HUES48 (cell line): ENCODE data around the gene PDE4D.
"Not testable (repeated sequence)": the region's sequence is repeated elsewhere in the genome, so short reads cannot be mapped to it uniquely, and the experiment has no call there.

ENCODE experiments used
- H3K27ac ChIP-seq: one replicate; pipeline ENCODE4 v1.7.0; 2013; ENCODE audit warnings: low read depth, low read length, inconsistent platforms
- H3K27me3 ChIP-seq: 2 replicates; pipeline ENCODE4 v1.6.1; 2013; ENCODE audit warnings: mild to moderate bottlenecking, low read length; ENCODE audit not compliant: control insufficient read depth, insufficient read depth
- H3K36me3 ChIP-seq: 2 replicates; pipeline ENCODE4 v1.6.1; 2013; ENCODE audit warnings: low read length; ENCODE audit not compliant: control insufficient read depth, insufficient read depth
- H3K4me1 ChIP-seq: 2 replicates; pipeline ENCODE4 v1.6.1; 2013; ENCODE audit warnings: mild to moderate bottlenecking, low read length; ENCODE audit not compliant: control insufficient read depth, insufficient read depth
- H3K4me3 ChIP-seq: 2 replicates; pipeline ENCODE4 v1.5.1; 2013; ENCODE audit warnings: mild to moderate bottlenecking, low read depth, low read length
- H3K9ac ChIP-seq: 2 replicates; pipeline ENCODE4 v1.6.1; 2013; ENCODE audit warnings: mild to moderate bottlenecking, low read depth, low read length, moderate library complexity
- H3K9me3 ChIP-seq: 2 replicates; pipeline ENCODE4 v1.6.1; 2013; ENCODE audit warnings: low read length; ENCODE audit not compliant: control insufficient read depth, insufficient read depth

PDE4D gene

DNA sequence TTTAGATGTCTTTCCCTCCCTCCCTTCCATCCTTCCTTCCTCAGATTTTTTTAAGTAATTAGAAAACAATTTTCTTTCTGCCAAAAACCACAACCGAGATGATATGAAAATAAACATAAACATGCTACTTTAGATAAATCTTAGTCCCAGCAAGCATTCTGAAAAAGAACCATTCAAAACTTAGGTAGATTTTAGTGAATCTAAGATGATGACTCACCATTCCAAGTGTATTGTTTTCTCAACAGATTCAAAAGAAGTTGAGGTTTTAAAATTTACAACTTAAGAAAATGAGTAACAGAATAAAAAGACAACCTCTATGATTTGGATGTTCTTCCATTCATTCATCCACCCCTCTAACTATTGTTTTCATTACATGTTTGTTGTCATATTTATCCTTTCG lies 465.1 kb downstream of the PDE4D start:
- Histone ChIP-seq H3K4me3 (no peak overlapping the region), H3K9ac (no peak overlapping the region), H3K4me1 (no peaks in the 10 kb centered on the region), H3K27me3 (no peaks in the 10 kb centered on the region), H3K27ac (no peak overlapping the region), H3K36me3 (no peaks in the 10 kb centered on the region), H3K9me3 (no peaks in the 10 kb centered on the region)

DNA sequence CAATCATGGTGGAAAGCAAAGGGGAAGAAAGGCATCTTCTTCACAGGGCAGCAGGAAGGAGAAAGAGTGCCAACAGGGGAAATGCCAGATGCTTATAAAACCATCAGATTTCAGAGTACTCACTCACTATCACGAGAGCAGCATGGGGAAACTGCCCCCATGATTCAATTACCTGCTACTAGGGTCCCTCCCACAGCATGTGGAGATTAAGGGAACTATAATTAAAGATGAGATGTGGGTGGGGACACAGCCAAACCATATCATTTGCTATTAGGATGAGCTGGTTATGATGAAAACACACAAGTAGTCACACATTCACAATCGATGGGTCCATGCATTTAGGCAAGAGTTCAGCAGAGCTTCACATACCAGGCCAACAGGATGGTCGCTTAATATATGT lies 469.0 kb downstream of the PDE4D start:
- no peaks in the 10 kb centered on the region for H3K36me3 ChIP-seq
- no peaks in the 10 kb centered on the region for H3K9me3 ChIP-seq
- H3K9ac ChIP-seq, result no peak overlapping the region
- H3K27ac ChIP-seq, result no peak overlapping the region
- H3K27me3 ChIP-seq, result no peaks in the 10 kb centered on the region
- H3K4me3 ChIP-seq, result no peak overlapping the region
- peaks cover 13% of the 10 kb centered on the region for H3K4me1 ChIP-seq

DNA sequence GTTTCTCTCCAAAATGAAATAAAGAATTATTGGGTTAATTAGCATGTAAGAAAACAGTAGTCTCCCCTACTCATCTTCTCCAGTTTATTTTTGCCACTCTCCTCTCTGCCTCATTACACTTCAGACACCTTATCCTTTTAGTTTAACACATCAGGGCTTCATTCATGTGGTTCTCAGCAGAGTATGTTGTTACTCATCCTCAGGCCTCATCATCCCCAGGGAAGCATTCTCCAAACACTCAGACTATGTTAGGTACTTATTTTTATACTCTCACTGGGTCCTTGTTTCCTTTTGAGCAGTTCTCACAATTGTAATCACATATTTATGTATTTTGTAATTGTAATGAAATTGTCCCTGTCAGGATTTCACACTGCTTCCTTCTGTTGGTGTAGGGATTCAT lies 470.5 kb downstream of the PDE4D start:
- no peaks in the 10 kb centered on the region for H3K9me3 ChIP-seq
- no peaks in the 10 kb centered on the region for H3K27me3 ChIP-seq
- peaks cover 15% of the 10 kb centered on the region for H3K4me1 ChIP-seq
- no peaks in the 10 kb centered on the region for H3K36me3 ChIP-seq
- no peak overlapping the region for H3K4me3 ChIP-seq
- H3K27ac ChIP-seq, result no peak overlapping the region
- no peak overlapping the region for H3K9ac ChIP-seq

GRCh38 chr5:59421986-59422941 lies 471.3 kb downstream of the PDE4D start:
- peaks cover 15% of the 10 kb centered on the region for H3K4me1 ChIP-seq
- H3K36me3 ChIP-seq, result no peaks in the 10 kb centered on the region
- H3K9me3 ChIP-seq, result no peaks in the 10 kb centered on the region
- no peak overlapping the region for H3K4me3 ChIP-seq
- H3K27ac ChIP-seq, result no peak overlapping the region
- H3K9ac ChIP-seq, result no peak overlapping the region
- no peaks in the 10 kb centered on the region for H3K27me3 ChIP-seq

DNA sequence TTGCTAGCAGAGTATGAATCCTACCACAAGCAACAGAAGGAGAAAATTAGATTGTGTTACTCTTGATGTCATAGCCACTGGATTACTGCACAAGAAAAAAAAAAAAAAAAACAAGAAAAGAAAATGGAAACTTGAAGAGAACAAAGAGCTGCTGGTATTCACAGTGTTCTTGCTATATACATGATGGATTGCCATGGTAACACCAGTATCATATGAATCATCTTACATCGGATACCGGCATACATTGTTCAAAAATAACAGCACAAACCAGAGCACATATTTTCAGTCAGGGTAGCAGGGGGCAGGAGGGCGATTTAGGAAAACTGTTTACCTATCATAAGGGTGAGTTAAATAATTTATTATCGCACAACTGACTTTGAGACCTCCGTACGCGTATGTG lies 472.9 kb downstream of the PDE4D start:
- Histone ChIP-seq H3K9ac (no peak overlapping the region), H3K9me3 (no peaks in the 10 kb centered on the region), H3K27ac (no peak overlapping the region), H3K36me3 (no peaks in the 10 kb centered on the region), H3K27me3 (no peaks in the 10 kb centered on the region), H3K4me1 (peaks cover 15% of the 10 kb centered on the region), H3K4me3 (no peak overlapping the region)

DNA sequence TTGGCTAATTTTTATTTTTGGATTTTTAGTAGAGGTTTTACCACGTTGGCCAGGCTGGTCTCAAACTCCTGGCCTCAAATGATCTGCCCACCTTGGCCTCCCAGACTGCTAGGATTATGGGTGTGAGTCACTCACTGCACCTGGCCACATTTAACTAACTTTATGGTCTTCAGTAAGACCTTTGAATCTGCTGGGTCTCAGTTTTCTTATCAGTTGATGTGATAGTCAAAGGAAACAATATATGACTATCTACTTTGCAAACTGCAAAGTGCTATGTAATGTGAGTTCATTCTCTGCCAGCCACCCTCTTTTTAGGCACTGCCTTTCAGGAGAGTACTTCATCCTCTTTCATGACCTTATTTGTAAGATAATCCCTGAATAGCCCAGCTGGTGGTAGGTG lies 474.7 kb downstream of the PDE4D start:
- H3K36me3 ChIP-seq, result no peaks in the 10 kb centered on the region
- no peaks in the 10 kb centered on the region for H3K27me3 ChIP-seq
- peaks cover 15% of the 10 kb centered on the region for H3K4me1 ChIP-seq
- no peak overlapping the region for H3K4me3 ChIP-seq
- no peak overlapping the region for H3K9ac ChIP-seq
- H3K9me3 ChIP-seq, result no peaks in the 10 kb centered on the region
- H3K27ac ChIP-seq, result no peak overlapping the region

DNA sequence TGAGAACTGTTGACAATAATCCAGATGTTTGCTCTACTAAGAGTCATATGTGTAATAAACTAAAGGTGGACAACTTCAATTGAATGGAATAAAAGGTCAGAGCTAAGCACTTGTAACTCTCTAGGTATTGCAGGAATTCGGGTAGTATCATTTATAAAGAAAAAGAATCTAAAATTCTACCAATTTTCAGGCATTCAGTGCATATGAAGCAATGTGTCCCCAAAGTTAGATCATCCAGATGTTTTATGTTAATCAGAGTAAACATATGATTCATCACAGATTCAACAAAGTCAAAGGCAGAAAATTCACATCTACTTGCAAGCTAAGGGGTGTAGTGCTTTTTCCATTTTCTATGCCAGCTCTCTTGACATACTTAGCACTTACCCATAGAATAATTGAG lies 477.1 kb downstream of the PDE4D start:
- H3K27me3 ChIP-seq, result no peaks in the 10 kb centered on the region
- no peak overlapping the region for H3K27ac ChIP-seq
- no peaks in the 10 kb centered on the region for H3K36me3 ChIP-seq
- H3K4me1 ChIP-seq, result 0 out of 2 replicates have a peak, but pooled peaks cover 3% of the 10 kb centered on the region
- peaks cover 4% of the 10 kb centered on the region; the same call in 1 of the 2 replicates for H3K9me3 ChIP-seq
- H3K4me3 ChIP-seq, result no peak overlapping the region
- H3K9ac ChIP-seq, result no peak overlapping the region

DNA sequence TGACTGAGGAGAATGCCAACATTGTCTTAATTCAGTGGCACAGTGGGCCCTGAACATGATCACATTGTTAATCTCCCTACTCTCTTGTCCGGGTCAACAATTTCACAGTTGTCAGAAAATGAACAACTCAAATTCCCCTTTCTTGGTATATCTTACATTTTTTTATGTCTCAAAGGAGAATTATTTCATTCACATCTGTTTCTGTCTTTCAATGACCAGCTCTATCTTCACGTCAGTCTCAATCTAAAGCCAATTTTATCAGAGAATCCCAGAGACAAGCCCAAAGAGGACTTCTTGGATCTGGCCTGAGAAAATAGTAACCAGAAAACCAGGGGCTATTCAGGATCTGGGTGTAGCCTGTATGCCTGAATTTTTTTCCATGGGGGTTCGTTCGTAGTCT lies 477.5 kb downstream of the PDE4D start:
- H3K27ac ChIP-seq, result no peak overlapping the region
- no peak overlapping the region for H3K4me3 ChIP-seq
- peaks cover 6% of the 10 kb centered on the region; the same call in 1 of the 2 replicates for H3K9me3 ChIP-seq
- H3K27me3 ChIP-seq, result no peaks in the 10 kb centered on the region
- H3K4me1 ChIP-seq, result 0 out of 2 replicates have a peak, but pooled peaks cover 3% of the 10 kb centered on the region
- no peaks in the 10 kb centered on the region for H3K36me3 ChIP-seq
- no peak overlapping the region for H3K9ac ChIP-seq

GRCh38 chr5:59412428-59412827 lies 481.1 kb downstream of the PDE4D start:
- Histone ChIP-seq H3K9me3 (peaks cover 19% of the 10 kb centered on the region), H3K27ac (no peak overlapping the region), H3K9ac (no peak overlapping the region)

GRCh38 chr5:59408997-59409396 lies 484.5 kb downstream of the PDE4D start:
- H3K9ac ChIP-seq, H3K4me3 ChIP-seq, H3K4me1 ChIP-seq, H3K27me3 ChIP-seq, H3K27ac ChIP-seq, H3K36me3 ChIP-seq: not testable (repeated sequence)
- peaks cover 21% of the 10 kb centered on the region for H3K9me3 ChIP-seq

More at GRCh38 chr5:59412428-59412827, 481.1 kb downstream of the PDE4D start:
- Histone ChIP-seq H3K4me1 (no peaks in the 10 kb centered on the region), H3K4me3 (no peak overlapping the region), H3K27me3 (no peaks in the 10 kb centered on the region), H3K36me3 (no peaks in the 10 kb centered on the region)

DNA sequence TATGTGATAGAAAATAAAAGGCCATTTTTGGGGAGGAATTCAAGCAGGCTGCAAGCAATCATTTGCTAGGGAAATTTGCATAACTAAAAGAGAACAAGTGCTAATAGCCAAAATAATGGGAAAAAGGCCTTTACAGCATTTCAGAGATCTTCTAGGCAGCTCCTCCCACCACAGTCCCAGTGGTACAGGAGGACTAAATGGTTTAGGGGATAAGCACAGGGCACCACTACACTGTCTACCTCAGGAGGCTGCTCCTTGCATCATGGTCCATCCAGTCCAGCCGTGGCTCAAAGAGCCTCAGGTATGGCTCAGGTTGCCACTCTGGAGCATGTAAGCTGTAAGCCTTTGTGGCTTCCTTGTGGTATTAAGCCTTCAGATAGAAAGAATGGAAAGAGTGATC lies 485.6 kb downstream of the PDE4D start:
- Histone ChIP-seq H3K27ac (no peak overlapping the region), H3K9ac (no peak overlapping the region), H3K4me1 (no peaks in the 10 kb centered on the region), H3K9me3 (peaks cover 21% of the 10 kb centered on the region), H3K36me3 (no peaks in the 10 kb centered on the region), H3K27me3 (no peaks in the 10 kb centered on the region), H3K4me3 (no peak overlapping the region)
